Stimulated activated naive CD4-positive, alpha-beta T cell treated with Interleukin-2 at 50 U/mL for 16 hours (primary cell): ENCODE measurements around the gene CD83.

Experiments
- DNase-seq: peaks from one replicate; lab custom pipeline; 2025; lab: John Stamatoyannopoulos, UW

The CD83 gene

DNA sequence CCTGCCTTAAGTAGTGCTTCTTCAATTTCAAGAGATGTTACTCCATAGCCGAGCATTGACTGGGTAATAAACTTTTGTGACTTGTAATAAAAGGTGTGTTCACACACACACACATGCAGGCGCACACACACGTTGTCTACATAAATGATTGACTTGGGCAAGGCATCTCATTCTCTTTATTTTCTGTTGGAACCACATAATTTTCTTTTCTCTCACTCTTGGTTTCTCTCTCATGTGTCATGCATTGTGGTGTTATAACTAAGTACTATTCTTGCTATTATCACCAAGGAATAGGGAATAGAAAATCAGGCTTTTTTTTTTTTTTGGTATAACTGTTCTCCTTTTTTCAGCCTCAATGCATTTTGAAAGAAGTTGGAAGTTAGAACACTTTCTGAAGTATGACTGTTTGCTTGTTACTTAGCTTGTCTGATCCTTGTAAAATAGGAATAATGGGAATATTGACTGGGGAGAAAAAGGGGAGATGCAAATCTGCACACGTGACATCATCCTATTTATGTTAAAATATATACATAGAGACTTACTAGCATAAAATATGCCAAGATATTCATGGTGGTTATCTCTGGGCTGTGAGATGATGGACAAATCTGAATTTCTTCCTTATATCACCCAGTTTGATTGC, 26.1 kb upstream of the CD83 start:
- no peak for DNase-seq

DNA sequence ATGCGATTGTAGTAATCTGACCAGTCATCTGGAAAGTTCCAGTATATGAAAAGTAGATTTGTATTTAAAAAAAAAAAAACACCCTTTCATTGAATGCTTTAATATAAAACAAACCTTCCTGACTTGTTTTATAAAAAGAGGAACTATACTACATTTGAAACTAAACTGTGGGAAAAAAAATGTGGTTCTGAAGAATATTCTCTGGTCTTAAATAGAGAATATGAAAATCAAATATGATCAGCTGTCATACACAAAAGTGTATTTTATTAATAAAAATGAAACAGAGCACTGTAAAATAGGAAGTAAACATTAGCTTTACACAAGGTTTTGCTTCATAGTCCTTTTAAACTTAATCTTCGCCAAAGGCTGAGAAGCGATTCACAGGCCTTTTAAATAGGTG, 25.3 kb upstream of the CD83 start:
- no peak for DNase-seq

DNA sequence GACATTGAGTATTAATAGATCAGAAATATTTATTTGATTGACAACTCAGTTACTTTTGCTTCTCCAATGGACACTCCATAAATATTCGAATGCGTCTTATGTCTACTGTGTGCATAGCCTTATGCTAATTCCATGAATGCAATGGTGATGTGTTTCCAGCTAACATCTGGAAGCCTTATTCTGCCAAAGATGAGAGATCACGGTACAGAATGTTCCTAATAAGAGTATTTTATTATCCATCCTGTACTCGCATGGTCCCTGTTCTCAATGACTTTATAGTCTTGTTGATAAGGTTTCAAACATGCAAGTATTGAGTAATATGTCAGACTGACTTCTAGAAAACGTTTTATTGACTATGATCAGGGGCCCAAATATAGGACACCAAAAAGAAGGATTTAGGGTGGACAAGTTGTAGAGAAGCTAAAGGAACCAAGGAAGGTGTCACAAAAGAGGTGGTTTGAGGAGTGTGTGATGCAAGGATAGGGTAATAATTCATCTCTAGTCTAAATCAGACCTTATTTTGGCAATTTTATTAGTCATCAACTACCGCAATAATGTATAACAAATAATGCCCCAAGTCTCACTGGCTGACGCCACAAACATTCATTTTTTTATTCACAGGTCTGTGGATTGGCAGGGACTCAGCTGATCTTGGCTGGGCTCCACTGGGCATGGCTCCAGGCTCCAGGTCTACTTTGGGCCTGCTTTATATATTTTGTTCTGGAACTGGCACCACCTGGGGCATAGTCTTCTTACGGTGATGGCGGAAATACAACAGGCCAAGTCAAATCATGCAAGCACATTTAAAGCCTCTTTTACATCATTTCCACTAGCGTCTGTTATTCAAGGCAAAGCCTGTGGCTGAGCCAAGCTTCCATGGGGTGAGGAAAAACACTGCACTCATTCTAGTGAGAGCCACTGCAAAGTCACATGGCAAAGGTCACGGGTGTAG, 24.5 kb upstream of the CD83 start:
- DNase-seq: no peak

DNA sequence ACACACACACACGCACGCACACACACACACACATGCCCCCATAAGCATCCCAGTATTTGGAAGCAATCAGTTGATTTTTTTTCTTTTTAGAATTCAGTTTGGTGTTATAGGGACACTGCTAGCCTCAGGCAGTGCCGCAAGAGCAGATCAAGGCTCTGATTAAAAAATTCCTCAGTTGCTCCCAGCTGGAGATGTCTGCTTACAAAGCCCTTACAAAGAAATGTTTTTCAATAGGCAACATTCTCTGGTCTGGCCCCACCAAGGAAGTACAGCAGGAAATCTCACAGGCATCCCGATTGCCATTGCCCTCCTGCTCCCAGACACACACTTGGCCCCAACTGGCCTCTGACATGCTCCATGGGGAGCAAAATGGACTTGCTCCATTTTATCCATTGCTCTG, 22.9 kb upstream of the CD83 start:
- DNase-seq: no peak

DNA sequence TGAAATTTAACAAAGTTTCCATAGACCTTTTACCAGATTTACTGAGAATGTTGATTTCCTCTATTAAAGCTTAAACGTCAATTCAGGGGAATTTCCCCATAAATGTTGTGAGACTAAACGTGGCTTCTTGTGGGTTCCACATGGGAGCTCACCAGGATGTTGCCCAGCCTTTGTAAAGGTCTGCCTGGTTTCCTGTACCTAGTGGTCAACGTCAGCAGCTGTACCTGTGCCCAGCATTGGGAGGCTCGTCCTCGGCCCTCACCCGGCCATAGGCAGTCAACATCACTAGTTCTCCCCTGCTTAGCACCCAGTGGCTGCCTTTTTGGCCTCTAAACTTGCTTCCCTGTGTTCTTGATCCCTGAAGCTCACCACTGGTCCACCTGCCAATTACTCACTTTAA, 22.1 kb upstream of the CD83 start:
- no peak for DNase-seq

DNA sequence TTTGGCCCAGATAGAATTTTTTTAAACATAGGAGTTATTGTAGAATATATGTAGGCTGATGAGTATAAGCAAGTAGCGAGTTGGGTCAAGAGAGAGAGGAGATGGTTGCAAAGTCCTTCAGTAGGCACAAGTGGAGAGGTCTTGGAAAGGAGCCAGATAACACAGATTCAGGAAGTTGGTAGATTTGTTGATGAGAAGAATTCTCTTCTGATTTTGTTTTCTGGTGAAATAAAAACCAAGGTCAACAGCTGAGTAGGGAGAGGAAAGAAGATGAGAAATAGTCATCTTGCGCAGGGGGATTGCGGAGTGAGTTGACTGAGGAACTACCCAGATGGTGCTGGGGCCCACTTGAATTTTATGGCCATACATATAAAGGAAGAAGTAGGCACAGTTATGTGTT, 17.4 kb upstream of the CD83 start:
- no peak for DNase-seq

DNA sequence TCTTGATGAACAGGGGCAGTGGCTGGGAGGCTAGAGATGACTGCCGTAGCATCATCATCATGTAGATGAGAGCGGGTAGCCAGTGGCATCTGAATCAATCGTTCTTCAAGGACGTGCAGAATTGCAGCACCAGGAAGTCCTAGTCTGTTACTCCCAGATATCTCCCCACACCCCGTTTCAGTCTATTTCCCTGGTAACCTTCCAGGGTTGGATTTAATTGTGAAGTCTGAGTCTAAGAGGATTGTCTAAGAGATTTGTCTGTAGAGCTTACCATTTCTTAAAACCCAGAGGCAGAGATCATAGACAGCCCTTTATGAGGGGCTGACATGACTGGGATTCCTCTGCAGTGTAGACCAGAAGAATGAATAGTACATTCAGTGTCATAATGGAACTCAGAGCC, 16.6 kb upstream of the CD83 start:
- no peak for DNase-seq

DNA sequence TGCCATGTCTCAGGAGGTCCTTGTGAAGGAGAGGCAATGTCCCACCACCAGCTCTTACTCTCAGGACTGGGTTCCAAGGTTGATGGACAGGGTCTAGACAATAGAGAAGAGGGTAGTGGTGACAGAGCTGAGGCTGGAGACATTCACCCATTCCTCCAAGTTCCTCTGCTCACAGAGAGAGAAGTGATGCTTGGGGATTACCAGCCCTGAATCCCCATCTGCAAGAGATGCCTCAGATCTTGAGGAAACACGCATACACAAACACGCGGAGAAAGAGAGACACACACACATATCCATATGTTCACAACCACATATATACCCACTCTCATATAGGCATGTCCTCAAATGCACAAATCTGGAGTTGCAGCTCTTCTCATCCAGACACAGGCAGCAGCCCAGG, 15.2 kb upstream of the CD83 start:
- DNase-seq: no peak

DNA sequence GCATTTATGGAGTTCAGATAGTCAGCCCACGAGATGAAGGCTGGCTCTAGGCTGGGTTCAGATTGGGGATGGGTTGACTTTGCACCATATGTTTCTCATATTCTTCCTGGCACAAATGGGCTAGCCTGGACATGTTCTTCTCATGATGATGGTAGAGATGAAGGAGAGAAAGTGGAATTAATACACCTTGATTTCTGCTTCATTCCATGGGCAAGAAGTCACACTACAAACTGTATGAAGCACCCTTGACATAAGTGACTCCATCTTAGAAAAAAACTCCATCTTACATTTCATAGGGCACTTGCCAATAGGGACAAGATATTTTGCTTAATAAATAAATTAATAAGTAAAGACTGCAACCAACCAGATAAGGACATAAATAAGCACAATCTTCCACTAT, 12.0 kb upstream of the CD83 start:
- no peak for DNase-seq

DNA sequence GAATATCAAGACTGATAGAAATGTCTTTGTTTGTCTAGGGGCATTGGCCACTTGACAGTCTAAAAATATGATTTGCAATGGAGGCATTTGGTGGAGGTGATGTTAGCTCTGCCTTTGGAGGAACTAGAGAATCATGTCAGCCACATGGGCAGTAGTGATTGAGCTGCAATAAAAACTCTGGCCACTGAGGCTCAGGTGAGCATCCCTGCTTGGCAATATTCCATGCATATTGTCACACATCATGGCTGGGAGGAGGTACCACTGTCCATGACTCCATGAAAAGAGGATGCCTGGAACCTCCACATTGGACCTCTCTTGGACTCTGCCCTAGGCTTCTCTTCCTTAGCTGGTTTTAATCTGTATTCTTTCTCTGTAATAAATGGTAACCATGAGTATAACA, 10.6 kb upstream of the CD83 start:
- DNase-seq: no peak

DNA sequence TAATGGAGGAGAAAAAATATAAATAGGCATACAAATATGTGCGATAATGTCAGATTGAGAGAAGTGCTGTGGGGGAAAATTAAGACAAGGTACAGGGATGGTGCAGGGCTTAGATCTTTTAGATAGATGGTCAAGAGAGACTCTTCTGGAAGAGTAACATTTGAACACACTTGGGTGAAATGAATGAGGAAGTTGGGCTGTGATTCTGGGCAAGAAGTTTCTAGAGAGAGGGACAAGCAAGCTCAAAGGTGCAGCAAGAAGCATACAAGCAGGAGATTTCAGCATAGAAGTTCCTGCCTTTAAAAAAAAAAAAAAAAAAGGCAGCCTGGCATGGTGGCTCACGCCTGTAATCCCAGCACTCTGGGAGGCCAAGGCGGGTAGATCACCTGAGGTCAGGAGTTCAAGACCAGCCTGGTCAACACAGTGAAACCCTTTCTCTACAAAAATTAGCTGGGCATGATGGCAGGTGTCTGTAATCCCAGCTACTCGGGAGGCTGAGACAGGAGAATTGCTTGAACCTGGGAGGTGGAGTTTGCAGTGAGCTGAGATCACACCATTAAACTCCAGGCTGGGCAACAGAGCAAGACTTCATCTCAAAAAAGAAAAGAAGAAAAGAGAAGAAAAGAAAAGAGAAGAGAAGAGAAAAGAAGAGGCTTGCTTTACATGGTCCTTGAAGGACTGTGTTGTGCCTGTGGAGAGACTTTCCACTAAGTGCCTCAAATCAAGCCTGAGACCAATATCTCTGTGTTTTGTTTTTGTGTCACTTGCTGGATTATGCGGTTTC, 9.7 kb upstream of the CD83 start:
- DNase-seq: no peak

DNA sequence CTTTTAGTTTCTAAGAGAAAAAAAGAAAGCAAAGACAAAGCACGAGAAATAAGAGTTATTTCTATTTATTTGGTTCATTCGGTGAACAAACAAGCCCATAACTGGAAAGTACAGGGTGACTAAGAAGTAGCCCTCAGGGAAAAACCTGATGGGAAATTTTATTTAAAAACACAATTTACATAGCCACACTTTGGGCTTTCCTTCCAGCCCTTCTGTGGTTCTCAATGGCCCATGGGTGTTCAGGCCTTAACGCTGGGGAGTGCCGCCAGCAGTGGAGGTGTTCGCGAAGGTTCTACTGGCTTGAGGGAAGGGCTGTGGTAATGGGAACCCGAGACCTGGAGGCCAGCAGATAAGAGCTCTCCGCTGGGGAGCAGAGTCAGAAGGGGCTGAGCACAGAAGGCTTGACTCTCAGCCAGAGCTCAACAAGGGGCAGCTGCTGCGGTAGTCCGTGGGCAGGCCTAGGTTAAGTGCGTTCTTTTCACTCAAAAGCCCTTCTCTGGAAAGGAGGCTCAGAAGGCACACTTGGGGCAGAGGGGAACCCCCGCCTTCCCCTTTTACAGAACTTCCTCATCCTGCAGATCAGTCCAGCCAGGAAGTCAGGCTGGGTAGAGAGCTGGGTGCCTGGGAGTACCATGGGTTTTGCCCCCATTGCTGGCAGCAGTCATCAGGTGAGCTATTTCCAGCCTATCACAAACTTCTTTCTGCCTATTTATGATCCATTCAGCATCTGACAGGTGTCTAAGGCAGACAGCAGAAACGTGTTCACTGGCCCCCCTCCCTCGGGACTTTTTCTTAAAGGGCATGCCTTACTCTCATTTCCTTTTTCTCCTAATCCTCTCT, 8.8 kb upstream of the CD83 start:
- peak; percentile 25 for DNase-seq

DNA sequence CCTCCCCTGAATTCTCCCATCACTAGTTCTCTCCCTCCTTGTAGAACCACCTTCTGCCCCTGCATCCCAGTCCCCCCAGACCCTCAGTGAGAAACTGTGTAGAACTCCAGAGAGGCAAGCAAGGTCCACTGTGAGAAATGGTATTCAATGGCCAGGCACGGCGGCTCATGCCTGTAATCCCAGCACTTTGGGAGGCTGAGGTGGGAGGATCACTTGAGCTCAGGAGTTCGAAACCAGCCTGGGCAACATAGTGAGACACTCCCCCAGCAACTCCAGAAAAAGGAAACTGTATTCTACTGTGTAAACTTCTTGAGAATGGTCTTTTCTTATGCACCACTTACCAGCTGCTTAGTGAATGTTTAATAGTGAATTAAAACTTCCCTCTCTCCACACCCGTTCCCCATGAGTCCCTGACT, 8.2 kb upstream of the CD83 start:
- no peak for DNase-seq

DNA sequence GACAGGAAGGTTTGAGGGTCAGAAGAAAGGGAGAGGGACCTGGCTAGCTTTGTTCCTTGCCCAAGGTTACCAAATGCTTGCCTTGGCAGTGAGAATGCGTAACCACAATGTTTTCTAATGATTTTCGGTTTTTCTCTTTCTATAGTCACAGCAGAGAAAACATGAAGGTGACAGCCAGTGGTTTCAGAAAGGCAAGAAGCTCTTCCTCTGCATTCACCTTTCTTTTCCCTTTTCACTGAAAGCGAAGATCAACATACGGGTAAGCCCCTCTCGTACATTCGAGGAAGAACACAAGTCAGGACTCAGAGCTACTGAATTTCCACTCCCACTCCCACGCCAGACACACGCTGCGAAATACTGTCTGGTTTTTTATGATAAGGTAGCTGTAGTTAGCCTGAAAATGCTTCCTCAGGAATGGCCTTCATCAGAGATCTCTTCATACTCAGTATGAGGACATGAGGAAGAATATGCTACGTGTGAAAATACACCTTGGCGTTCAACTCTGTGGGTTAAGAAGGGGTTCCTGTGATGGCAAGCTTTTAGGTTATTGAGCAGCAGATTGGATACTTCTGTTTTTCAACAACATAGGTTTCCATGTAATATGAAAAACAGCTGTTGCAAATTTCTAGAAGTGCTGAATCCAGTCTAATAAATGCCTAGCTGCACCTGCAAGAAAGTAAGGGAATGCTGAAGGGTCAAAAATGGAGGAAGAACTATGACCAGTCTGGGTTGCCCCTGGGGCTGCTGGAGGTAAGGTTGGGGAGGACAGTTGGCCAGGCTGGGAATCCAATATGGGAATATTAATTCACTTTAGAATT, 7.4 kb upstream of the CD83 start:
- peak; percentile 32 for DNase-seq

DNA sequence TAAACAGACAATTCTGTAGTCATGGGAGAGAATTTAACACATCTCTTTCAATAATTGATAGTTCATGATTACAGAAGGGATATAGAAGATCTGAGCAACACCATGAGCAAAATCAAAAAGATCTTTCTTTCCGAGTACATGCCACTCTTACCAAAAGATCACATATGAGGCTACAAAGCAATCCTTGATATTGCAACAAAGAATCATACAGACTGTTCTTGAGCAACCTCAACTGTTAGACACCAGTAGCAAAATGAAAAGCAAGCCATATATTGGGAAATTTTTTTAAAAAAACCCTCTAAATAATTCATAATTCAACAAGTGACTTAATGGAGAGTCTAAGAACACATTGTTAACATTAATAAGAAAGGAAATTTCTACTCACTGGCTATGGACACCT, 3.6 kb upstream of the CD83 start:
- DNase-seq: no peak

DNA sequence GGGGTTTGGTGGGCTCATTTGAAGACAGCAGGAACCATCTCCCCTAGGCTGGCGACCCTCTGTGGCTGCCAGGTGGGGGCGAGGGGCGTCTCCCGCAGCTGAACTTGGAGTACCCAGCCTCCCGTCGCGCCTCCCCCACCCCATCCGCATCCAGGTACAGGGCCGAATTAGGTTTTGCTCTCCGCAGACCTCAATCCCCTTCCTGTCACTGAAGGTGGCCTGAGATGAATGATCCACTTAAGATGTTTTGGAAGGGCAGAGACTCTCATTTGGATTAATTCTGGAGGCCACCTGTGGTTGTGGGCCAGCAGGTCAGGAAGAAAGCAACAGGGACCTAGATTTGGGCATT, 493 bp downstream of the CD83 start:
- no peak for DNase-seq

DNA sequence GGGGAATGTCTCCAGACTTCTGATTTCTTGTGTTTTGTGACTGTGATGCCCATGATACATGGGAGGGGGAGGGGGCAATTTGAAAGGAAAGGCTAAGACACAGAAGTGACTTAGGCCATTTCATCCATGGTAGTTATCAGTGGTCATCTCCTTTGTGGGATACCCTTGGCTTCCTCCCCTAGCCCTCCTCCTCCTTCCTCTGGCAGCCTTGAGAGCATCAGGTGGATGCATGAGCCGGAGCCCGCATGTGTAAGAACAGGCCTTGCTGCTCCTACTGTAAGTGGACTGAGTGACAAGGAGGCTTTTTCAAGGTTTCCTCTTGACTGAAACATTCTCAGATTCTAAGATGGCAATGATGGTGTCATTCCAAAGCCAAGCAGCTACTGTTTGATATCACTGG, 874 bp downstream of the CD83 start:
- DNase-seq: no peak

DNA sequence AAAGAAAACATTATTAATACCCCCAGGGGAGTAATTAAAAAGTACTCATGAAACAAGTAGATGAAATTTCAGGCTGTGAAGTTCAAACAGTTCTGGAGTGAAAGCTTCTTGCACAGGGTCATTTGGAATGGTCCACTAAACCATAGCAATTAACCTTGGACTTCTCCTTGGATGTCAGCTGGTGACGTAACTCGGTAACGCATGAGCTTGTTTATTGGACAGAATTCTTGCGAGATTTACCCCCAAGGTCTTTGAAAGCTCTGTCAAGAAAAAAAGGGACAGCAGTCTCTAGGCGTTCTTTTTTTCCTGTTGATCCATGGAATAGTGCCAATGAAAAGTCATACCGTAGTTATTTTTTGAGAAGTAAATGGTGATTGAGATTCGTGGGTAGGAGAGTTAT, 2.2 kb downstream of the CD83 start:
- no peak for DNase-seq

DNA sequence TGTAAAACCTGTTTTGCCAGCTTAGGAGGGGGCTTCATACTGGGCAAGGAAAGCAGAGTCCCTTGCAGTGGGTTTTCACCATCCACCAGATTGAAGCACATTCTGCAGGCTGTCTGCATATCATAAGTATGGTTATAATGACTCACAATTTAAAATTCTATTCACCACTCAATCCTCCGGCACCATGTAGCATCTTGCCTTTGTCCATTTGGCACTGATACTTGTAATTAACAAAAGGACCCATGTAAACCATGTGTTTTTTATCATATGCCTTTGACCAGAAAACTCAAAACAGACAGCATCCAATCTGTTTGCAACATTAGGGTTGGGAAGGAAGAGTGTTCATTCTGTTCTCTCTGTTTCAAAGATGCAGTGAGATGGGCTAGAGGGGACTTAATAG, 3.0 kb downstream of the CD83 start:
- no peak for DNase-seq

DNA sequence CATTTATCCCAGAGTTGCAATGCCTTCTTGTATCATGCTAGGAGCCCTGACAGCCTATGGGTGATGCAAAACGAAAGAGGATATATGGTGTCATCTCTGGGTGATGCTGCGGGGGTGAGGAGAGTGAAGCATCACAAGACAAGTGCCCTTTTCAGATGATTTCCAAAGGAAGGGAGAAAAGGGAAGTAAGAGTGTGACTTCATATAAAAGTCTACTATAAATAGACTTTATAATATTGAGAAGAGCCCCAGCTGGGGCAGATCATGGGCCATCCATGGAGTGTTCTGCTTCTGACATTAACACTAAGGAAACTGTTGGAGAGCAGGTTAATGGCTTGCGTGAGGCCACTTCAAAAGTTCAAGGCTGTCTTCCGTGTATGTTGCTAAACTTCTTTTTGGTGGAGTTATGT, 4.4 kb downstream of the CD83 start:
- DNase-seq: peak; percentile 43
